Non-pigmented ciliary epithelial cell (primary cell): ENCODE results near the gene PGRMC2.

ENCODE experiments used
- DNase-seq: peaks from one replicate; pipeline ENCODE4 v3.0.0-alpha.2; 2010; ENCODE audit warnings: low read depth

PGRMC2 gene, protein sequence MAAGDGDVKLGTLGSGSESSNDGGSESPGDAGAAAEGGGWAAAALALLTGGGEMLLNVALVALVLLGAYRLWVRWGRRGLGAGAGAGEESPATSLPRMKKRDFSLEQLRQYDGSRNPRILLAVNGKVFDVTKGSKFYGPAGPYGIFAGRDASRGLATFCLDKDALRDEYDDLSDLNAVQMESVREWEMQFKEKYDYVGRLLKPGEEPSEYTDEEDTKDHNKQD

GRCh38 chr4:128287141-128287870 is at the start of gene PGRMC2:
TSS of gene PGRMC2 (minus strand) at chr4:128287813. CDS start at chr4:128287790, 23 bp downstream.
- no peak for DNase-seq

GRCh38 chr4:128335541-128335940 is 47.9 kb upstream of the PGRMC2 start:
- DNase-seq, result no peak

DNA sequence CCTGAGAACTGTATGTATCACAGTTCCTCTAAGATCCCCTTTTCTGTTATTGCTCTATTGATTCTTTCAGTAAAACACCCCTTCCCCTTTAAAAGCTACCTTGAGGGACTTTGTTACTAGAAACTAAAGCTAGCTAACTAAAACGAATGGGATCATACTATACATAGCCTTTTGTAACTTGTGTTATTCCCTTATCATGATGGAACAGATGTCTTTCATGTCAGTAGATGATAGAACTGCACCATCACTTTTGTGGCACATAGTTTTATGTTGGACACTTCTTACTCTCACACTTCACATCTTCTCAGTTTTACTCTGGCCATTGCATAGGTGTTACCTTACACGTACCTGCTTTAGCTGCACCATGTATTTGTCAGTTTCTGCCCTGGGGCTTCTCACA is 46.6 kb upstream of the PGRMC2 start:
- DNase-seq, result no peak

- DNase-seq, result no peak
Measured at GRCh38 chr4:128333309-128334018, 45.9 kb upstream of the PGRMC2 start.

- no peak for DNase-seq
Measured at GRCh38 chr4:128332081-128332480, 44.5 kb upstream of the PGRMC2 start.

GRCh38 chr4:128329638-128330037 is 42.0 kb upstream of the PGRMC2 start:
- DNase-seq, result no peak

- no peak for DNase-seq
Measured at GRCh38 chr4:128328106-128328505, 40.5 kb upstream of the PGRMC2 start.

- DNase-seq, result no peak
Measured at GRCh38 chr4:128323401-128323800, 35.8 kb upstream of the PGRMC2 start.

- DNase-seq, result peak; percentile 94
Measured at GRCh38 chr4:128322986-128323385, 35.4 kb upstream of the PGRMC2 start.

- no peak for DNase-seq
Measured at GRCh38 chr4:128322311-128322710, 34.7 kb upstream of the PGRMC2 start.

DNA sequence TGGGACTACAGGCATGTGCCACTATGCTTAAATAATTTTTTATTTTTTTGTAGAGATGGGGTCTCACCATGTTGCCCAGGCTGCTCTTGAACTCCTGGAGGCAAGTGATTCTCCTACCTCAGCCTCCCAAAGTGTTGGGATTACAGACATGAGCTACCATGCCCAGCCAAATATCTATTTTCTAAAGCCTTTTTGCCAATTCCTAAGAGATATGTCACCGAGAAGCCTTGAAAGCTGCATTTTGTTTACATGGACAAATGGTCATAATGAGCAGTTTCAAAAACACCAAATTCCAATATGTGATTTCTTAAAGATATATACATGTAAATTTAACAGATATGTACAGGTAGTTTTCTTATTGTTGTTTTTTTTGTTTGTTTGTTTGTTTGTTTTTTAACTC is 33.0 kb upstream of the PGRMC2 start:
- DNase-seq, result no peak

DNA sequence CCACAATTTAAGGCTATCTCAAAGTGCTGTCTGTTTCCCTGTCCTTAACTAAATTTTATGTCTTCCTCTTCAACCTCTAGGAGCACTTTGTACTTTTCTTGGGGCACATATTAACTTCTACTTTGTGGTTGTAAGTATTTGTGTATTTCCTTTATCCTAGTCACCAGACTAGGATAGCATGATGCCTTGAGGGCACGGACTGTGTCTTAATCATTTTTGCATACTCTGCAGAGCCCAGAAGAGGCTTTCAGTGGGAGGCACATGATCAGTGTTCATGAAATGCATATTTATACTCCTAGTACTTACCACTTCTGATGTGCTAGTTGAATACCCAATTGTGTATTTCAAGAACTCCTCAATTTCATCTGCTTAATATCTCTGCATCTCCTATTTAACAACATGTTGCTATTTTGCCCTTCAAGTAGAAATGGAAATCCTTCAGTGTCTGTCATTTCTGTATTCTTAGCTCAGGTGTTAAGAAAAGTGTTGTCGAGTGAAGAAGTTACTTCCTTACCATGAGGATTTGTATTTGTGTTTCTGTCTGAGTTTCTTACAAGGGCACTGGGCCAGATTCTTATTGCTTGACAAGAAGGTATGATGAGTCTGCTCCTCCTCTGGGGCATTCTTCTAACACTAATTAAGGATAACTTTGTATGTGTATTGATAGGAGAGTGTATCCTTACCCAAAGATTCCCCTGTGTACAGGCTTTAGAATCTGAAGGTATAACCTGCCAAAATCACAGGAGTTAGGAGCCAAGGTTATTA is 28.3 kb upstream of the PGRMC2 start:
- DNase-seq, result no peak

- DNase-seq, result no peak
Measured at GRCh38 chr4:128311659-128312403, 24.2 kb upstream of the PGRMC2 start.

GRCh38 chr4:128310266-128310697 is 22.7 kb upstream of the PGRMC2 start:
- no peak for DNase-seq

DNA sequence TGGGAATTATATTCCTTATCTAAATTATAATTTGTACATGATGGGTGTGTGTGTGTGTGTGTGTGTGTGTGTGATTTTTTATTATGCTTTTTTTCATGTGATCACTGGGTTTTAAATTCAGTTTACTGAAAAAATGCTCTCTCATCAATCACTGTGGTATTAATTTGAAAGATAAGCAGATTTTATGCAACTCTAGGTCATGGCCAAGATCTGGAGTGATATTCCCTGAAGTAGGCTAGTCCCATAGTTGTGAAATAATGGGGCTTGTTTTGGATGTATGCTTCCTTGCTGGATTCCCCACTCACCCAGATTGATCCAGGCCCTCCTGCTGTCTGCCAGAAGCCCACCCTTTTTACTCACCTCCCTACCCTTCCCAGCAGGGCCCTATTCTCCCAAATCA is 22.0 kb upstream of the PGRMC2 start:
- DNase-seq, result no peak

- no peak for DNase-seq
Measured at GRCh38 chr4:128308986-128309385, 21.4 kb upstream of the PGRMC2 start.

DNA sequence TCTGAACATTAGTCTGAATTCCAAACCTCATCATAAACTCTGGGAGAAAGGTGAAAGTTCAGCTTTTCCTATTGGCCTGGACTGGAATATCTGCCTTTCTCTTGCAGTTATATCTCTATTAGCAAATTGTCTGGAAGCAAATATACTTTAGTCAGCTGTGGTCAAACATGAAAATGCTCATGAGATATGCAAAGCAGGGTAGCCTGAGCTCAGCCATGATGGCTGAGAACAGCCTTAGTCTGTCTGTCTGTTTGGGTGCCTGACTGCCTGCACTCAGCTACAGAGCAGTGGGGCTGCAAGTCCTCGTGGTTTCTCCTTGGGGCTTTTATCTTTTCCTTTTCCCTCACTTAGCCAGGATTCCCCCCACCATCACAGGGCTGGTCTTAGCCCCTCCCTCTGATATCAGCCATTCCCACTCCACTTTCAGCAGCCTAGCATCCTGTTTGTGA is 19.5 kb upstream of the PGRMC2 start:
- no peak for DNase-seq

DNA sequence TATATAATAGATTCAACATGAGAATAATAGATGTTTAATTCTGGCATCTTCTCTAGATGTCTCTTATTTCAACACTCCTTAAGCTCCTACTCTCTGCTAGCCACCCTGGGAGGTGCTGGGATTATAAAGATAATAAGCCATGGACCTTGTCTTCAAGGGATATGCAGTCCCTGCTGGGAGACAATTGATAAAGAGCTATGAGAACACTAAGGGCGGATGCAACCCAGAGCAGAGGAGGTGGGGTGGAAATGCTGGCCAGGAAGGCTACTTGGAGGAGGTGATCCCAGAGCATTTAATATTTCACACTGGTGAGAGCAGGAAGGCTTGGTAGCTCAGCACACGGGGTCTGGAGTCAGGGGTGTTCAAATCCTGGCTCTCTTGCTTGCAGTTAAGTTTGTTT is 18.3 kb upstream of the PGRMC2 start:
- DNase-seq, result no peak

- DNase-seq, result no peak
Measured at GRCh38 chr4:128303986-128304385, 16.4 kb upstream of the PGRMC2 start.

GRCh38 chr4:128303405-128303785 is 15.8 kb upstream of the PGRMC2 start:
- no peak for DNase-seq

DNA sequence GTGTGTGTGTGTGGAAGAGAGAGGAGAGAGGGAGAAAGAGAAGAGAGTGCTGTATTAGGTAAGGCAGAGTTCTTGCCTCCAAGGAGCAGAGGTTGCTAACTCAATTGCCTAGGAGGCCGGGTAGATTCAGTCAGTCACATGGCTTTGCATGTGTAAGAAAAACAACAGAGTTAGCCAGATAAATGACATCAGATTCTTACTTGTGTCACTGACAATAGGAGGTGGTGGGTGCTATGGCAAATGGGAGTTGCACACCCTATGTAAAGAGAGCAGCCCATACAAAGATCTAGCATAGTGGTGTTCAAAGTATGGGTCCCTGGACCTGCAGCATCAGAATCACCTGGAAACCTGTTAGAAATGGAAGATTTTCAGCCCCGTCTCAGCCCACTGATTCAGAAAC is 14.4 kb upstream of the PGRMC2 start:
- no peak for DNase-seq

DNA sequence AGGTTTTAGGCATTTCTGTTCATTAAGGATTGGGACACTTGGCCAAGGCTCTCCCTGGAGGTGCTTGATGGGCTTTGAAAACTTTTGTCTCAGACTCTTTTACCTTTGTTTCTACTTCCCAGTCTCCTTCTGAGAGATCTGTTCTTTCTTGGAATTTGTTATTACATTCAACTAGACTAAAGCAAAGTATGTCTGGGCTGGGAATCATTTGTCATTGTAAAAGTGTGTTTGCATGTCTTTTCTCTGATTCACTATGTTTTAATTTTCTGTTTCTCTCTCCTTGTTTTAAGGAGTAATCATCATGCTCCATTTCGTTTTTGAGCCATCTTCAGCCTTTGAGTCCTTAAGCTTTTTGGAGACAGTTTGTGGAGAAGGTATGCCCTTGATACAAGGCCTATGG is 12.2 kb upstream of the PGRMC2 start:
- DNase-seq, result no peak
